HS-5 (cell line): Measurements from ENCODE around the gene KCNMB2.
"Not testable (repeated sequence)": the region's sequence is repeated elsewhere in the genome, so short reads cannot be mapped to it uniquely, and the experiment has no call there.

Source experiments
- DNase-seq: peaks from one replicate; pipeline ENCODE4 v3.0.0-alpha.2; 2012; ENCODE audit warnings: low read depth

Gene KCNMB2

GRCh38 chr3:178519701-178520100 is 16.5 kb upstream of the KCNMB2 start:
- no peak for DNase-seq

GRCh38 chr3:178520451-178520850 is 15.8 kb upstream of the KCNMB2 start:
- DNase-seq, result no peak

GRCh38 chr3:178522200-178523052 is 13.8 kb upstream of the KCNMB2 start:
- DNase-seq, result no peak

GRCh38 chr3:178525251-178525650 is 11.0 kb upstream of the KCNMB2 start:
- no peak for DNase-seq

- DNase-seq, result no peak
These were observed 9.9 kb upstream of the KCNMB2 start for GRCh38 chr3:178526291-178526690.

- DNase-seq, result no peak
These were observed 8.3 kb upstream of the KCNMB2 start for GRCh38 chr3:178527981-178528380.

- no peak for DNase-seq
These were observed 6.5 kb upstream of the KCNMB2 start for GRCh38 chr3:178529606-178530225.

GRCh38 chr3:178532476-178532875 is 3.8 kb upstream of the KCNMB2 start:
- no peak for DNase-seq

GRCh38 chr3:178537122-178537705 is 978 bp downstream of the KCNMB2 start:
- no peak for DNase-seq

GRCh38 chr3:178538056-178538455 is 1.8 kb downstream of the KCNMB2 start:
- no peak for DNase-seq

- DNase-seq, result no peak
These were observed 3.9 kb downstream of the KCNMB2 start for GRCh38 chr3:178540184-178540583.

GRCh38 chr3:178545337-178545736 is 9.1 kb downstream of the KCNMB2 start:
- DNase-seq, result no peak

- DNase-seq, result no peak
These were observed 9.8 kb downstream of the KCNMB2 start for GRCh38 chr3:178546079-178546478.

- DNase-seq, result not testable (repeated sequence)
These were observed 13.2 kb downstream of the KCNMB2 start for GRCh38 chr3:178549426-178549825.

- DNase-seq, result no peak
These were observed 15.7 kb downstream of the KCNMB2 start for GRCh38 chr3:178551916-178552321.

GRCh38 chr3:178558637-178559036 is 22.4 kb downstream of the KCNMB2 start:
- no peak for DNase-seq

GRCh38 chr3:178560759-178561158 is 24.5 kb downstream of the KCNMB2 start:
- no peak for DNase-seq

GRCh38 chr3:178561239-178561638 is 25.0 kb downstream of the KCNMB2 start:
- no peak for DNase-seq

GRCh38 chr3:178562143-178562946 is 26.1 kb downstream of the KCNMB2 start:
- DNase-seq, result peak; percentile 32

GRCh38 chr3:178562947-178563232 is 26.7 kb downstream of the KCNMB2 start:
- DNase-seq, result no peak

GRCh38 chr3:178567611-178568010 is 31.4 kb downstream of the KCNMB2 start:
- DNase-seq, result no peak

- DNase-seq, result no peak
These were observed 32.0 kb downstream of the KCNMB2 start for GRCh38 chr3:178568155-178568731.
